GM15510 (cell line): Measurements from ENCODE around the gene ADISSP.
A peak's percentile ranks its signal among the peaks of the same experiment; 100 is the strongest.

Source experiments
- POLR2A ChIP-seq: IDR thresholded peaks from 3 replicates; pipeline ENCODE4 v1.6.1; 2011; ENCODE audit warnings: borderline replicate concordance; ENCODE audit not compliant: insufficient read length; ENCODE audit errors: extremely low read depth

The ADISSP gene

DNA sequence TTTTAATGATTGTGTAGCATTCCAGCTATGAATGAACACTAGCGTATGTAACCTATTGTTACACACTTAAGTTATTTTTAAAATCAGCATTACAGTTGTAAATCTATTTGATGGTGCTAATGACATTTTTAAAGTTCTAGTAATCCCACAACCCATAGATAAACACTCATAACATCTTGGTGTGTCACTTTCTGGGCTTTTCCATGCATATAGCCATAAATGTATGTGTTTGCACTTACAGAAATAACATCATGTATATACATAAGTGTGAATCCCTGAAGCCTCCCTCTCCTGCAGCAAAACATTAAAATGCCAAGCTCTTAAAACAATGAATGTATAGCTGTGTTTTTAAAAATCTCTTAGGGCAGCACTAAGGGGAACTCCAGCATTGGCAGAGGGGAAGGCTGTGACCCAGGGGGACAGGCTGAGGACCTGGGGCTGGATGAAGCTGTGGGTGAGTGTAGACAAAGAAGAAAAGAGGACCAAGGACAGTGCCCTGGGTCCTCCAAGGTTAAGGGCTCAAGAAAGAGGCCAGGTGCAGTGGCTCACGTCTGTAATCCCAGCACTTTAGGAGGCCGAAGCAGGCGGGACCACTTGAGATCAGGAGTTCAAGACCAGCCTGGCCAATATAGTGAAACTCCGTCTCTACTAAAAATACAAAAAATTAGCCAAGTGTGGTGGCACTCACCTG lies 19.9 kb upstream of the ADISSP start:
- no peak for TF ChIP-seq POLR2A

DNA sequence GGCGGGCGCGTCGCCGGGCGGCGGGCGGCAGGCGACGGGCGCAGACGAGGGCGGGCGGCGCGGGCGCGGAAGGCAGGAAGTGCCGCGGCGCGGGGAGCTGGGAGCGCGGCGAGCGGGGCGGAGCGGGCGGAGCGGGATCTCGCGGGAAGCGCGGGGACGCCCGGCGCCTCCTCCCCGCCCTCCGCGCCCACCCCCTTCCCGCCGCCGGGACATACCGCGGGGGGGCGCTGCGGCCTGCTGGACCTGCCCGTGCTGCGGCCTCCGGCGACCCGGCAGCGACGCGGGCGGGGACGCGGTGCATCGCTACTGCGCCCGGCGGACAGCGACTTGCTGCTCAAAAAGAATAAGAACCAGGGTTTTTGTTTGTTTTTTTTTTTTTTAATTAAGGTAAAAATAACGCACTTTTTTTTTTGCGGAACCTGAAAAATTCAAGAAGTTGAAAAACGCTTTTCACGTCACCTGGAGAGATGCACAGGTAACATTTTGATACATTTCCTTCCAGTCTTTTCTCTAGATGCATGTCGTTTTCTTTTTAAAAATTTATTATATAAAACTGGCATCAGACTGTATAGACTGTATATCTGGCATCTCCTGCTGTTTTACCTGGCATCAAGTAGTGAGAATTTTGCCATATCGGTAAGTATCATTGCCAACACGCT lies 19.2 kb upstream of the ADISSP start, which contains the start of gene CENPB:
Gene CENPB (minus strand): TSS at position 76 of the 659 bp plus-strand sequence. CDS start 257 bp downstream, outside the sequence.
- peak; percentile 68 for TF ChIP-seq POLR2A

DNA sequence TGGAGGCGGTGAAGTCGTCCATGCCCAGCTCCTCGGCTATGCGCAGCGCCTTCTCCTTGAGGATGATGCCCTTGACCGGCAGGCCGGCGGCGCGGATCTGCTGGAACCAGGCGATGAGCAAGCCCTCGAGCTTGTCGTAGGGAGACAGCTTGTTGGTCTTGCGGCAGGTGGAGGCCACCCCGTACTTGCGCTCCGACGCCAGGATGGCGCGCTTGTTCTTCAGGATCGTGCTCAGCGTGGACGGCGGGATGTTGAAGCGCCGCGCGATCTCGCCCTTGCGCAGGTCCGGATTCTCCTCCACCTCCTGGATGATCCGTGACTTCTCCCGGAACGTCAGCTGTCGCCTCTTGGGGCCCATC lies 18.6 kb upstream of the ADISSP start:
- no peak for TF ChIP-seq POLR2A

DNA sequence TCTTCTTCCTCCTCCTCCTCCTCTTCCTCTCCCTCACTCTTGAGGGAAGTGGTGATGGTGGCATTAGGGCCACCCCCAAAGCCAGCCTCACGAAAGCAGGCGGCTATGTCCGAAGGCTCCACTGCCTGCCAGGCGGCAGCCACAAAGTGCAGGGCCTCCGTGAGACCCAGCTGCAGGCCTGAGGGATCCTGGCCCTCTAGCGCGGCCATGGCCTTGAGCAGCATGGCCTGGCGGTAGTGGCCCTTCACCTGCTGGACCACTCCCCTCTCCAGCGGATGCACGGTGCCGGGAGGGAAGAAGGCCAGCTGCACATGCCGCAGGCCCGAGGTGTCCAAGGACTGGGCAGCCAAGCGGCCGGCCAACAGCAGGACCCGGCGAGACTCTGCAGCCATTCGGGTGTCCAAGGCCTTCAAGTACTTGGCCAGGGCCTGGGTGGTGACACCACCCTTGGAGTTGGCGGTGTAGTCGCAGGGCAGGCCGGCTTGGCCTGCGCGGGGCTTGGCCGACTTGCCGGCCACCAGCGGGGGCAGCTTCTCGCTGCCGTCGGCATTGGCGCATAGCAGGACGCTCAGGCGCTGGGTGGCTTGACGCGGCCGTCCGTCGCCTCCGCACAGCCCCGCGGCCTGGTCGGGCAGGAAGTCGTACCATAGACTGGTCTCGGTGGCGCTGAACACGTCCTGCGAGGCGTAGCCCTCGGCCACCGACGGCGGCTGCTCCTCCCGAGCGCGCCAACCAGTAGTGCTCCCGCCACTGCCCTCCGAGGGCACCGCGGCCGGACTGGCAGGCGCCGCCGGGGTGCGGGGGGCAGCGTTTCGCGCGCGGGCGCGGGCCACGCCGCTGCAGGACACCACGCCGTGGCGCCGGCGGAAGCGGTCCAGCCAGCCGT lies 17.9 kb upstream of the ADISSP start:
- no peak for TF ChIP-seq POLR2A

DNA sequence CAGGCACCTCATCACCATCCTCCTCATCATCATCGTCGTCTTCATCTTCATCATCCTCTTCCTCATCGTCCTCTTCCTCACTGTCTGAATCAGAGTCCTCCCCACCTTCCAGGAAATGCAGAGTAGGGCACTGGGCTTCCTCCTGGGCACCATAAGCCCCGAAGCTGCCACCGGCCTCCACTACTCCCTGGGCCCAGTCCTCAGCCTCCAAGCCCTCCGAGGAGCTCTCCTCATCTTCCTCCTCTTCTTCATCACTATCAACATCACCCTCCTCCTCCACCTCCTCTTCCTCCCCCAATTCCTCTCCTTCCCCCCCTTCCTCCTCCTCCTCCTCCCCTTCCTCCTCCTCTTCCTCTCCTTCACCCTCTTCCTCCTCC lies 17.3 kb upstream of the ADISSP start:
- TF ChIP-seq POLR2A: no peak

DNA sequence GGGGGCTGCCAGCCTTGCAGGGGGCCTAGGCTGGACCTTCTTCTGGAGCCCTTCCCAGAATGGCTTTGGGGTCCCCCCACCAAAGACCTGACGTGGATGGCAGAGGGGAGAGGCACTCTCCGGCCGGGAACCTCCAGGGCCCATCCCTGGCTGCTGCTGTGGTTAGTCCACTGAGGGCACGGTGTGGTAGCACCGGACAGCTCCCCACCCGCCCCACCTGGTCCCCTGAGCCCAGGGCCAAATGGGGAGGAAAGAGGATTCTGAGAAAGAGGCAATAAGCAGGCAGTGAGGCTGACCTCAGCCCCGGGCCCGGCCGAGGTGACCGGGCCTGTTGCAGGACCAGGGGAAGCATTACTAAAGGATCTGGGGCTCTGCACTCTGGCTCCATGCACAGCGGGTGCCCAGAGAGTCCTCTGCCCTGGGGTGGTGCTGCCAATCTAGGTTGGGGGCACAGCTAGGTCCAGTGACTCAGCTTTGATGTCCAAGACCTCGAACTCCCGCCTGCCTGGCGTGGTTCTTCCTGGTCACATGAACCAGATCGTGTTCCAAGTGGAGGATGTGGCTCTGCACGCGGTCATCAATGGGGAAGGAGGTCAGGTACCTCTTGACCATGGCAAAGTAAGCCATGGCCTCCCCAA lies 16.8 kb upstream of the ADISSP start:
- no peak for TF ChIP-seq POLR2A

DNA sequence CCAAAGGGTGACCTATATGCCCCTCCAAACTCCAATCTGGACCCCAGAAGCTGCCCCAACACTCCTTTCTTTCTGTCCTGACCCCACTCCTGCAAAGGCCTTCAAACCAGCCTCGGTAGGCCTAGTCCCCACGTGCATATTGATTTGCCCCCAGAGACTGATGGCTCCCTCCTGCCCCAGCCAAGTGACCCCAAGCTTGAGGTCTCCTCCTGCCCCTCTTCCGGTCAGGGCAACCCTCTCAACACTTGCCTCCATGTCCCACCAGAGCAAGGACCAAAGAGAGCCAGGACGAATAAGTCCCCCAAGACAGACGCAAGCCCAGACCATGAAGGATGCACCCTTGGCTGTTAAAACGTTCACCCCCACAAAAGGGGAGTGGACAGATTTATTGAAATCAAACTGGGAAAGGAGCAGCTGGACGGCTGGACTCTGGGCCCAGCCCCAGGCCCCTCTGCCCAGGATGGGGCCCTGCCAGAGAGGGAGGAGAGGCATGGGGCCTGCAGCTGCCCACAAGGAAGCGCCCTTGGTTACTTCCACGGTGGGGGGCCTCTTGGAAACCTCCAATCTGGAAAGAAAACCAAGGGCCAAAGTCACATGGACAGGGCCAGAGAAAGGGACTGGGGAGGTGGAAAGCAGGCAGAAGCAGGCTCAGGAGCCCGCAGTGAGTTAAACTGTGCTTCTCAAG lies 16.1 kb upstream of the ADISSP start:
- TF ChIP-seq POLR2A: no peak

DNA sequence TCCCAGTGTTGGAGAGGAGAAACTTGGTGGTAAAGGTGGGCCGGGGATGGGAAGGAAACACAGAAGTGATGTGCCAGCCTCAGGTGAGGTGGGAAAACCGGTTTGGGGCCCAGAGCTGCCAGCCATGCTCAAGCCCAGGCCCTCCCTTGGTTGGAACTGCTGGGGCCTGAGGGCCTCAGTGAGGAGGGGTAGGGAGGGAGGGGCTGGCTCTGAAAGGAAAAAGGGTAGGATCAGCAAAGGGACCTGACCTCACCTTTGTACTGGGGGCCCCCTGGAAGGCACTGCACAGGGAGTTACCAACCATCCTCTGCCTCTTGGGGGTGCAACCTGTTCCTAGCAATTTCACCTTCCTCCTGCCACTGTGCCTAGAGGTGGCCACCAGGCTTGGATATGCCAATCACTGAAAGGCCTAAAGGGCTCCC lies 15.5 kb upstream of the ADISSP start:
- TF ChIP-seq POLR2A: no peak

DNA sequence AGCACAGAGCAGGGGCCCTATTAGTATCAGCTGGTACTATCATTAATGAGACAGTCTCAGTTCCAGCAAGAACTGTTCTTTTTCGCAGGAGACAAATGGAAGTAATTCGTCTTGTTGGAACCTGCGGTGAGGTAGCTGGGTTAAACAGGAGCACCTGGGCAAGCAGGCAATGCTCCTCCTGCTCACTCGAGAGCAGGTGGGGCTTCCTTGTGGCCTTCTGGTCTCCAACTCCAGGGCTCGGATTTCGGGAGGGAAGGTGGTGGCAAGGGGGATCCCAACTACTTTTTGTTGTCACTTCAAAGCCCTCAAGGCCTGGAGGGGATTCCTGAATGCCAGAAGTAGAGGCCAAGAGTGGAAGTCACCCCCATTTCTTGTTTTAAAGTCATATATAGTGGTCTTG lies 15.0 kb upstream of the ADISSP start:
- TF ChIP-seq POLR2A: no peak

DNA sequence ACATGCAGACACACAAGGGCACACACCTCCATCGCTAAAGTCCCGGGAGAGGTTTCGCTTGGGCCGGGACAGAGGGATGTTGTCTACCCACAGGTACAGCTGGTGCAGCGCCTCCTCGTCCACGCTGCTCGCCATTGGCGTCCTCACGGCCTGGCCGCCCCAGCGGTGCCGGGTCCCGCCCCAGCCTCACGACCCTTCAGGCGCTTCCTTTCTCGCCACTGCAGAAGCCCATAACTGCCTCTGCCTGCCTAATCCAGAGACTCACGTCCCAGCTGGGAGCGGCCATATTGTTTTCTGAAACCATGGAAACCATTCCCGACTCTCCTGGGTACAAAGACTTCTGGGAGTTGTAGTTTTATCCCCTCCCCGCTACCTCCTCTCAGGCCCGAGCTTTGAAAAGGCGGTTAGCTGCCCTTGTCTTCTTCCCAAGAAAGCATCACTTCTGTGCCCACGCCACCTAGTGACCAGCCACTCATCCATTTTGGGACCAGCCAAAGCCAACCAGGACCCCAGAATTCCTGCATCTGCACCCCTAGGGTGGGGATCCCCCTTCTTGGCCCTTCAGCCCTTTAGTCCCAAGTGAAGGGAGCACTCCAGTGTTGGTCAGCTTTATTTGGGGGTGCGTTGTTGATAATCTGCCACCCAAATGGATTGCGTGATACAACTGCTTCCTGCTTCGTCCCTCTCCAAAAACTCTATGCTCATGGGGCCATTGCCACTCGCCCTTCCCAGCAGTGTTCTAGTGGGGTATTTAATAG lies 13.8 kb upstream of the ADISSP start, which contains the start of gene SPEF1:
Gene SPEF1 (minus strand): TSS at position 296 of the 758 bp plus-strand sequence. CDS start 161 bp downstream, at position 135.
- no peak for TF ChIP-seq POLR2A

DNA sequence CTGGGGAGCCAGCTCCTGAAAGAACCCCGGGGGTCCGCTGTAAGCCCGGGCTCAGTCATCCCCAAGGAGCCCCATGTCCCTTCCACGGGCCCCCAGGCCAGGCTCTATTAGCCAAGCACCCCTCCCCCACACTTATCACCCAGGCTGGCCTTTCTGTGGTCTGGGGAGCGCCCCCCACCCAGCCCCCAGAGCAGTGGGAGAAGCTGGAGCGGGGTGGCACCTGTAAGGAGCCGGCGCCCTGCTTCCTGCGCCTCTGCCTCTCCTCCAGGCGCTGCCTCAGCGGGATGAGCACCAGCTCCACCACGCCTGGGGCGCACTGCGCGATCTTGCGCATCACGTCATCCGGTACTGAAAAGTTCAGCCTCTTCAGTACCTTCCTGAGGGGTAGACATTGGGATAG lies 11.4 kb upstream of the ADISSP start:
- no peak for TF ChIP-seq POLR2A

DNA sequence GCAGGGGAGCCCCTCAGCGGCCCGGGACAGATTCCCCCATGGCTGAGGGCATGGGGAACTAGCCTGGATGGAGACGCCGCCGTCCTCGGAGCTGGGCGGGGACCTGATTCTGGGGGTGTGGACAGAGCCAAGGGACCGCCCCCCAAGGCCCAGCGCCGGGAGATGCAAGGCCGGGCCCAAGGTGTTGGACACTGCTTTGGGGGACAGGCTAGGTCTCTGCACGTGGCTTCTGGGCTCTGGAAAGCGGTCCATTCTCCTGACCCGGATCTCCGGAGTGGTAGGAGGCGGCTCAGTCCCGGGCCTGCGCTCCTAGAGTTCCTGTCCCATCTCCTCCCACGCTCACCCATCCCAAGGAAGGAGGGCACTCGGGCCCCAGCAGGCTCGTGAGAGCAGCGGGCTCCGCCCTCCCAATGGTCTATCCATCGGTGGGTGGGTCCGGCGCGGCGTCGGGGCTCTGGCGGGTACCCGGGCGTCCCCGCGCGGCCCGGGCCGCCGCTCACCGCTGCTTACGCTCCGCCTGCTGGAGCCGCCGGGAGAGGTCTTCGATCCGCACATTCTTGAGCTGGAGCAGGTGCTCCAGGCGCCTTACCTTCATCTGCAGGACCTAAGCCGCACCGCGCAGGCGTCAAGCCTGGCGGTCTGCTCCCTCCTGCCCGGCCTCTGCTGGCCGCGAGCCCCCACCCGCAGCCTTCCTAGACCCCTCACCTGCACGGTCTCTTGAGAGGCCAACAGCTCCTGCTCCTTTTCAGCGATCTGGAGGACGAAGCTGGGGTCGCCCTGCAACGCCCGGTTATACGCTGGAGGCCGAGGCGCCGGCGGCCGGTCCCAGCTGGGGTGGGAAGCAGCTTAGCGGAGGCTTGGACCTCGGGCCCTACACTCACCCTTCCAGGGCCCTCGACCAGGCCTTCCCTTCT lies 10.4 kb upstream of the ADISSP start:
- no peak for TF ChIP-seq POLR2A

DNA sequence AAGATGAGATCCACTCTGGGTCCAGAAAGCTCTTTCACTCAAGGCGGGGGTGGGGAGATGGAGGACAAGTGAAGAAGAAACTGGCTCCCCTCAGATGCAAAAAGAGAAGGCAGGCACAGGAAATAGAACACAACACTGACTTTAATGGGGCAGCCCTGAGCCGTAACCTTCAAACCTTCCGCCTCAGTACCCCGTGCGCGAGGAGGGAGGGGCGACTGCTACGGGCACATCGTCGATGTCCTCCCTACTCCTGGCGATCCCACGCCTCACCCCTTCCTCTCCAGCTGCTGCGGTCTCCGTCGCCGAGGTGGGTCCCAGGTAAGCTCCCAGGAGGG lies 9.8 kb upstream of the ADISSP start:
- no peak for TF ChIP-seq POLR2A

DNA sequence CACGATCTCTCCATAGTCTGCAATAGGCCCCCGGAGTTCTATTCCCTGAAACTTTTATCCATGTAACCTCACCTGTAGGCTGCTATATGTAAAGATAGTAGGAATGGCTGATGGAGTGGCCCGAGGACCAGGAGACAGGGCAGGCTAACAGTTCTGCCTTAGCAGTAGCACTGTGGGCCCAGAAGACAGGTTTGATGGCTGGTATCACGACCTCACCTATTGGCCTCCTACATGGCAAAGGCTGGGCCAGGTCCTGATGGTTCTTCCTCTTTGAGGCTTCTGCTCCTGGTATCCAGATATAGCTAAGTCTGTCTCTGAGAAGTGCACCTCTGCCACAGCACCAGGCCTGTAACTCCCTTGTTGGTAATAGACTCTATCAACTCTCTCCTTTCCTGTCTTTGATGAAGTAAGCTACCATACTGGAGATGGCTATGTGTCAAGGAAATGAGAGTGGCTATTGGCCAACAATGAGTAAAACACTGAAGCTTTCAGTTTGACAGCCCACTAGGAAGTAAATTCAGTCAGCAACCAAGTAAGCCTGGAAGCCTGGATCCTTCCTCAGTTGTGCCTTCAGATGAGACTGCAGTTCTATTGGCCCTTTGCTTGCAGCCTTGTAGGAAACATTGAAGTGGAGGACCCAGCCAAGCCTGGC lies 8.0 kb upstream of the ADISSP start:
- no peak for TF ChIP-seq POLR2A
